HepG2 (cell line): ENCODE results near the gene PLK3. TPM values are rescaled to one million over a fixed set of nuclear protein-coding genes. Genes with fewer than 3 reads are reported as not detected.
A peak's percentile ranks its signal among the peaks of the same experiment; 100 is the strongest.

Source experiments
- CEBPG ChIP-seq: IDR thresholded peaks from 2 replicates; pipeline ENCODE4 v1.6.1; 2016
- DR1 ChIP-seq: sonication (generic); formaldehyde crosslinking; IDR thresholded peaks from 2 replicates; pipeline ENCODE4 v1.8.0; 2021; ENCODE audit warnings: mild to moderate bottlenecking, missing genetic modification reagents, inconsistent platforms
- ESRRA ChIP-seq: sonication (generic); formaldehyde crosslinking; IDR thresholded peaks from 2 replicates; pipeline ENCODE4 v1.5.1; 2020; ENCODE audit warnings: mild to moderate bottlenecking, low read depth, missing genetic modification reagents
- FOXP4 ChIP-seq: sonication (generic); formaldehyde crosslinking; IDR thresholded peaks from 2 replicates; pipeline ENCODE4 v1.4.0; 2020; ENCODE audit warnings: missing genetic modification reagents
- HHEX ChIP-seq: IDR thresholded peaks from 2 replicates; pipeline ENCODE4 v1.6.1; 2016; ENCODE audit warnings: control low read depth
- HNF4A ChIP-seq: sonication (generic); formaldehyde crosslinking; IDR thresholded peaks from 2 replicates; pipeline ENCODE4 v1.4.0; 2020; ENCODE audit warnings: missing genetic modification reagents
- LCORL ChIP-seq, 2 experiments: fragments of 450-650 bp in 1 of 2; sonication (generic) in 1 of 2; formaldehyde crosslinking in 1 of 2; IDR thresholded peaks; 2 replicates each; pipeline versions ENCODE4 v1.5.0 to v1.6.1; 2017 to 2020; ENCODE audit warnings: antibody characterized with exemption in 1 of 2, missing genetic modification reagents in 1 of 2
- SOX5 ChIP-seq: IDR thresholded peaks from 2 replicates; pipeline ENCODE4 v1.6.1; 2016; ENCODE audit warnings: borderline replicate concordance
- TAF15 ChIP-seq: fragments of 200-400 bp; formaldehyde crosslinking; IDR thresholded peaks from one replicate; pipeline ENCODE4 v1.6.1; 2018; ENCODE audit warnings: mild to moderate bottlenecking, low read depth, low read length; ENCODE audit not compliant: poor library complexity, severe bottlenecking
- ZGPAT ChIP-seq: IDR thresholded peaks from 2 replicates; pipeline ENCODE4 v1.6.1; 2016; ENCODE audit warnings: mild to moderate bottlenecking
- ZNF318 ChIP-seq: sonication (generic); formaldehyde crosslinking; IDR thresholded peaks from 2 replicates; pipeline ENCODE4 v1.4.0; 2020; ENCODE audit warnings: mild to moderate bottlenecking, missing genetic modification reagents
- ZNF34 ChIP-seq: sonication (generic); formaldehyde crosslinking; IDR thresholded peaks from 2 replicates; pipeline ENCODE4 v1.4.0; 2020; ENCODE audit warnings: mild to moderate bottlenecking, missing genetic modification reagents, borderline replicate concordance
- ZNF431 ChIP-seq: sonication (generic); formaldehyde crosslinking; IDR thresholded peaks from 2 replicates; pipeline ENCODE4 v1.9.0; 2022; ENCODE audit warnings: missing genetic modification reagents, low read depth, mild to moderate bottlenecking, borderline replicate concordance
- ZNF552 ChIP-seq: sonication (generic); formaldehyde crosslinking; IDR thresholded peaks from 2 replicates; pipeline ENCODE4 v1.9.0; 2022; ENCODE audit warnings: missing genetic modification reagents, mild to moderate bottlenecking, borderline replicate concordance
- ZNF878 ChIP-seq: sonication (generic); formaldehyde crosslinking; IDR thresholded peaks from 2 replicates; pipeline ENCODE4 v1.8.1; 2023; ENCODE audit warnings: mild to moderate bottlenecking, missing genetic modification reagents, moderate library complexity
- ZSCAN25 ChIP-seq: sonication (generic); formaldehyde crosslinking; IDR thresholded peaks from 2 replicates; pipeline ENCODE4 v1.8.0; 2022; ENCODE audit warnings: mild to moderate bottlenecking, missing genetic modification reagents
- polyA plus RNA-seq, 8 experiments: library from polyadenylated mRNA; depleted of rRNA in 3 of 8; stranded (reverse) in 7 of 8; unstranded in 1 of 8; fragments of >200 nt; fragmentation: Illumina TruSeq in 4 of 8; extraction: Trizol in 4 of 8; gene quantifications; 2 replicates each; pipeline versions ENCODE4 v1.2.1 to v1.2.3, GENCODE V29; 2011 to 2016; ENCODE audit warnings: low read depth in 4 of 8, missing spikeins in 1 of 8, mixed read lengths in 1 of 8; ENCODE audit not compliant: insufficient read depth in 1 of 8
- total RNA-seq, 5 experiments: library from RNA; depleted of rRNA; stranded (reverse); fragments of >200 nt; fragmentation: Illumina TruSeq; extraction: Trizol; gene quantifications; 2 replicates each; pipeline ENCODE4 v1.2.3, GENCODE V29; 2016; ENCODE audit warnings: low read depth in 1 of 5

The PLK3 gene
- total and polyA plus RNA-seq, 2 of the 13 experiments (the other 11 are each of a cell fraction or from before 2014, with no cell fraction given): 9.8 to 16.9 TPM

DNA sequence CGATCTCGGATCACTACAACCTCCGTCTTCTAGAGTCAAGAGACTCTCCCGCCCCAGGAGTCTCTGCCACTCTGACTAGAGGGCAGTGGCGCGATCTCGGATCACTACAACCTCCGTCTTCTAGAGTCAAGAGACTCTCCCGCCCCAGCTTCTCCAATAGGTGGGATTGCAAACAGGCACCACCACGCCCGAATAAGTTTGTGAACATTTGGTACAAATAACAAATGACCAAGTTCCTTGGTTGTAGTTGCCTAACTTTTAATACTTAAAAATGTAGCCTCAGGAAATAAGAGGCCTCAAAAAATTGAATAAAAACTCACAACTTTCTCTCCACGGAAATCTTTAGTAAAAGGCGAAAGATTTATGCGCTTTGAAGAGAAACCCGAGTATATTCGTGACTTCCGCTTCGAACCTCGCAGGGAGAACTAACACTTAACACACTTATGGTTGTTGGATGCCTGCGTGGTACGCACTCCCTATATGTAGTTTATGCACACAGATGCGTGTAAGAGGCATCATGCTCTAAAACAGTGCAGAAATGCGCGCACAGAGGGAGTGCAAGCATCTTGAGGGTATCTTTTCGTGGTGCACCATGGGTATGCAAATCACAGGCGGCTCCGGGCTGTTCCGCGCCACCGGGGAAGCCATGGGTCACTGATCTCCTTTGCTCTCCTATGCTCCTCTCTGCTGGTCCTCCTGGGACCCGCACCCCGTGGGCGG lies 19.6 kb downstream of the PLK3 start (continued):
- TF ChIP-seq ZNF318 (CRISPR knock-in tag) (no peak; the same call in 1 of the 2 replicates), ZNF34 (CRISPR knock-in tag) (peak; percentile 75; the same call in 1 of the 2 replicates), LCORL (IDR thresholded peaks at IDR 0.05) (no peak), LCORL (CRISPR knock-in tag; IDR thresholded peaks at IDR 0.05) (0 out of 2 replicates have a peak, but pooled peaks have one; percentile 7), ZNF878 (peak; percentile 94), SOX5 (peak; percentile 54; the same call in 1 of the 2 replicates), DR1 (peak; percentile 96), FOXP4 (CRISPR knock-in tag) (no peak), ZNF431 (CRISPR knock-in tag) (peak; percentile 51; the same call in 1 of the 2 replicates), ZGPAT (CRISPR knock-in tag) (peak; percentile 84), ZSCAN25 (CRISPR knock-in tag) (0 out of 2 replicates have a peak, but pooled peaks have one; percentile 17), HNF4A (CRISPR knock-in tag) (0 out of 2 replicates have a peak, but pooled peaks have one; percentile 38), ZNF552 (CRISPR knock-in tag) (peak; percentile 70; the same call in 1 of the 2 replicates), HHEX (CRISPR knock-in tag) (no peak), CEBPG (CRISPR knock-in tag) (peak; percentile 50; the same call in 1 of the 2 replicates), TAF15 (no peak), ESRRA (peak; percentile 70; the same call in 1 of the 2 replicates)
